ENCODE results near the gene ROBO1. TPM values are rescaled to one million over a fixed set of nuclear protein-coding genes. Genes with fewer than 3 reads are reported as not detected.
"Not testable (repeated sequence)": the region's sequence is repeated elsewhere in the genome, so short reads cannot be mapped to it uniquely, and the experiment has no call there.

ROBO1 gene
- 34.5 and 71.2 TPM in 2 replicates for total RNA-seq (2014; rRNA removed; shearing (Covaris generic))

DNA sequence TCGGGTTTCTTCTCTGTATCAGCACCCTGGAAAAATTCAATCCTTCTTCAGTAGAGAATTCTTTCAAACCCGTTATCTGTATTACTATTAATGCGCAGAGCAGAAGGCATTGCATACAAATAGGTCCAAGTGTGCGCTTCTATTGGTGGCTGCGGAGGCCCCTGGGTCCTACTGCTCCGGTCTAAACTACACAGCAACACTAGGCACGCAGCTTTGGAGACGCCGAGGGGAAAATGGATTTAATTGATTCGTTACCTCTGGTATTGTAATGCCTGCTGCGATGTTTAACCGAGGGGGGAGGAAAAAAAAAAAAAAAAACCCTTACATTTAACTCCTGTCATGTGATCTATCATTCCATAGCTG is at the start of gene ROBO1:
Gene ROBO1, minus strand, starts transcription at position 94 of the 363 bp plus-strand sequence.
- peaks cover 31% of the 10 kb centered on the region for H3K27me3 ChIP-seq (ENCODE audit: control insufficient read depth, insufficient read depth, low read length)
- H3K4me3 ChIP-seq (ENCODE audit: insufficient read depth, low read depth, low read length): peak within 1 kb of the TSS; percentile 44
- H3K36me3 ChIP-seq (replicated peaks; ENCODE audit: control insufficient read depth, insufficient read depth, low read length): no peaks in the 10 kb centered on the region
- DNase-seq: peak; percentile 16

- Histone ChIP-seq H3K36me3 (replicated peaks; ENCODE audit: control insufficient read depth, insufficient read depth, low read length) (no peaks in the 10 kb centered on the region), H3K27me3 (ENCODE audit: control insufficient read depth, insufficient read depth, low read length) (no peaks in the 10 kb centered on the region), H3K4me3 (ENCODE audit: insufficient read depth, low read depth, low read length) (no peak overlapping the region)
- DNase-seq: no peak
Observed at GRCh38 chr3:79817224-79817623, 49.4 kb upstream of the ROBO1 start.

- H3K4me3 ChIP-seq (ENCODE audit: insufficient read depth, low read depth, low read length): no peak overlapping the region
- H3K36me3 ChIP-seq (replicated peaks; ENCODE audit: control insufficient read depth, insufficient read depth, low read length): no peaks in the 10 kb centered on the region
- no peak for DNase-seq
- H3K27me3 ChIP-seq (ENCODE audit: control insufficient read depth, insufficient read depth, low read length): no peaks in the 10 kb centered on the region
Observed at GRCh38 chr3:79815478-79815877, 47.7 kb upstream of the ROBO1 start.

DNA sequence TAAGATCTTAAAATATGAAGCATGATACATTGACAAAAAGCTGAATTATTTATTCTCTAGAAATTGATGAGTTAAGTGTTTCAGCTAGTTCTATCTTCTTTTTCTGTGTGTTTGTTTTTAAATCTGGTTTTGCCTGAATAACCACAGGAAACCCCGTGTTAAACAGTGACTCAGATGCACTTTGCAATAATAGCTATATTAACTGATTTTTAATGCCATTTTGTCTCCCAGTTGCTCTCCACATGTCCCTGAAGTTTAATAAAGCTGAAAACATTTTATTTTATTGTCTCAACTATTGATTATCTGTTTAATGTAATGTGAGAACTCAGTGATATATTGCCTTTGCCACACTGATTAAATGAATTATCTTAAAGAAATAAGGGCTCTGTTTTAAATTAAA is 42.8 kb upstream of the ROBO1 start:
- Histone ChIP-seq H3K36me3 (replicated peaks; ENCODE audit: control insufficient read depth, insufficient read depth, low read length) (no peaks in the 10 kb centered on the region), H3K27me3 (ENCODE audit: control insufficient read depth, insufficient read depth, low read length) (no peaks in the 10 kb centered on the region), H3K4me3 (ENCODE audit: insufficient read depth, low read depth, low read length) (no peak overlapping the region)
- DNase-seq: no peak

DNA sequence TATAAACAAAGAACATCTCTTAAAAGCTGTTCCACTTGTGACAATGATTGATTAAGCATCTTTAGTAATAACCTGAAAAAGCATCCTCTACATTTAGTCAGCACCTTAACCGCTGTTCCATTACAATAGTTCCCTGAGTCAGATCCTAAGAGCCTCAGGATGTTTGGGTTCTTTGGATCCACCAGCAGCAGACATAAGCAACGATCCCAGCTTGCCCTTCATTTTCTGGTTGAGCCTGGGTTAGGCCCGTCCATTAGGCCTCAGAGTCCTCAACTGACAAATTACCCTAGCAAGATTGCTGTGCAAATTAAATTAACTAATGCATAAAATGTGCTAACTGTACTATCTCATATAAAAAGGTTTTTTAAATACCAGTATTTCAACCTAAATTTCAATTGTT is 42.3 kb upstream of the ROBO1 start:
- no peaks in the 10 kb centered on the region for H3K27me3 ChIP-seq (ENCODE audit: control insufficient read depth, insufficient read depth, low read length)
- H3K4me3 ChIP-seq (ENCODE audit: insufficient read depth, low read depth, low read length): no peak overlapping the region
- H3K36me3 ChIP-seq (replicated peaks; ENCODE audit: control insufficient read depth, insufficient read depth, low read length): no peaks in the 10 kb centered on the region
- no peak for DNase-seq

- Histone ChIP-seq H3K27me3 (ENCODE audit: control insufficient read depth, insufficient read depth, low read length) (no peaks in the 10 kb centered on the region), H3K4me3 (ENCODE audit: insufficient read depth, low read depth, low read length) (no peak overlapping the region), H3K36me3 (replicated peaks; ENCODE audit: control insufficient read depth, insufficient read depth, low read length) (no peaks in the 10 kb centered on the region)
- DNase-seq: no peak
Observed at GRCh38 chr3:79809106-79809505, 41.3 kb upstream of the ROBO1 start.

- no peaks in the 10 kb centered on the region for H3K27me3 ChIP-seq (ENCODE audit: control insufficient read depth, insufficient read depth, low read length)
- no peak overlapping the region for H3K4me3 ChIP-seq (ENCODE audit: insufficient read depth, low read depth, low read length)
- H3K36me3 ChIP-seq (replicated peaks; ENCODE audit: control insufficient read depth, insufficient read depth, low read length): no peaks in the 10 kb centered on the region
- no peak for DNase-seq
Observed at GRCh38 chr3:79808515-79808914, 40.7 kb upstream of the ROBO1 start.

GRCh38 chr3:79790177-79790576 is 22.4 kb upstream of the ROBO1 start:
- not testable (repeated sequence) for H3K36me3 ChIP-seq (replicated peaks; ENCODE audit: control insufficient read depth, insufficient read depth, low read length); H3K4me3 ChIP-seq (ENCODE audit: insufficient read depth, low read depth, low read length); H3K27me3 ChIP-seq (ENCODE audit: control insufficient read depth, insufficient read depth, low read length); DNase-seq

DNA sequence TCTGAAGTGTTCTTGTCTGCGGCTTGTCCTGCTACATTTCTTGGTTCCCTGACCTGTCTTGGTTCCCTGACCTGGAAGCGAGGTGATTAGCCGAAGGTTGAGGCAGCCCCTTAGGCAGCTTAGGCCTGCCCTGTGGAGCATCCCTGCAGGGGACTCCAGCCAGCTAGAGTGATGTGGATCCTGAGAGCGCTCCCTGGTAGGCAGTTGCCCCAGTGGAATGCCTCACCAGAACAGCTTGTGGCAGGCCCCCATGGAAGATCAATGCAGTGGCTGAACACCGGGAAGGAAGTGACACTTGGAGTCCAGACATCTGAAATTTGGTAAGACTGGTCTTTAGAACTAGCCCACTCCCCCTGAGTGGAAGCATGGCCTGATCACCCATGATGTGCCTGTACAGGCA is 5.5 kb upstream of the ROBO1 start:
- no peak for DNase-seq
- Histone ChIP-seq H3K36me3 (replicated peaks; ENCODE audit: control insufficient read depth, insufficient read depth, low read length) (no peaks in the 10 kb centered on the region), H3K4me3 (ENCODE audit: insufficient read depth, low read depth, low read length) (no peak overlapping the region), H3K27me3 (ENCODE audit: control insufficient read depth, insufficient read depth, low read length) (no peaks in the 10 kb centered on the region)

- DNase-seq: peak; percentile 38
- Histone ChIP-seq H3K4me3 (ENCODE audit: insufficient read depth, low read depth, low read length) (no peak overlapping the region), H3K27me3 (ENCODE audit: control insufficient read depth, insufficient read depth, low read length) (peaks cover 31% of the 10 kb centered on the region), H3K36me3 (replicated peaks; ENCODE audit: control insufficient read depth, insufficient read depth, low read length) (no peaks in the 10 kb centered on the region)
Observed at GRCh38 chr3:79769229-79769628, 1.4 kb upstream of the ROBO1 start.

- DNase-seq: peak; percentile 30
Observed at GRCh38 chr3:79767194-79767904, 449 bp downstream of the ROBO1 start.

DNA sequence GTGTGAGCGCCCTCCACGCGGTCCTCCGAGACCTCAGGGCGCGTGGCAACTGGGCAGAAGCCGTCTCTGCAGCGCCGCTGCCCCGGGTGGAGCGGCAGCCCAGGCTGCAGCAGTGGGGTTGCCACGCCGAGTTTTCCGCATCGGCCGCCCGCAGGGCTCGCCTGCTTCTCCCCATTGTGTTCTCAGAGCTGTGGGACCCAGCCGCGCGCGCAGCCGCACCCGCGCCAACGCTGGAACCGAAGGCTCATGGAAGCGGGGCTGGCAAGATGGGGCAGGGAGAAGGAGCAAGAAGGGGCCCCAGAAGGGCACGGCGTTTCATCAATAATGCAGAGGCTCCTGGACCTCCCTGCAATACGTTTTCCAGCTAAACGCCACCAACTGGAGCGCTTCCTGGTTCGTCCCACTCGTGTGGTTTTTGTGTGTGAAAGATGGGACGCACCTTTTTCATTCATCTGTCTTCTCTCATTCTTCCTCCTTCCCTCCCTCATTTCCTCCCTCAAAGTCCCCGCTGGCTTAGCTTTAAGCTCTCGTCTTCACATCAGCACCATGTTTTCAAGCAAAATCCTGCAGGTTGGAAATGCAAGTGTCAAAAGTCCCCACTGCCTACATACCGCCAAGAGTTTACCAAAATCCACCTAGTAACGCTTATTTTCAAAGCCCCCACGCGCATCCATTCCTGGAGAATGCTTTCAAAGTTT is 1.2 kb downstream of the ROBO1 start:
- peak; percentile 45 for DNase-seq
- Histone ChIP-seq H3K27me3 (ENCODE audit: control insufficient read depth, insufficient read depth, low read length) (peaks cover 31% of the 10 kb centered on the region), H3K36me3 (replicated peaks; ENCODE audit: control insufficient read depth, insufficient read depth, low read length) (no peaks in the 10 kb centered on the region), H3K4me3 (ENCODE audit: insufficient read depth, low read depth, low read length) (peak overlapping the region; percentile 44)

More at GRCh38 chr3:79767194-79767904, 449 bp downstream of the ROBO1 start:
- Histone ChIP-seq H3K27me3 (ENCODE audit: control insufficient read depth, insufficient read depth, low read length) (peaks cover 31% of the 10 kb centered on the region), H3K36me3 (replicated peaks; ENCODE audit: control insufficient read depth, insufficient read depth, low read length) (no peaks in the 10 kb centered on the region), H3K4me3 (ENCODE audit: insufficient read depth, low read depth, low read length) (peak overlapping the region; percentile 44)

DNA sequence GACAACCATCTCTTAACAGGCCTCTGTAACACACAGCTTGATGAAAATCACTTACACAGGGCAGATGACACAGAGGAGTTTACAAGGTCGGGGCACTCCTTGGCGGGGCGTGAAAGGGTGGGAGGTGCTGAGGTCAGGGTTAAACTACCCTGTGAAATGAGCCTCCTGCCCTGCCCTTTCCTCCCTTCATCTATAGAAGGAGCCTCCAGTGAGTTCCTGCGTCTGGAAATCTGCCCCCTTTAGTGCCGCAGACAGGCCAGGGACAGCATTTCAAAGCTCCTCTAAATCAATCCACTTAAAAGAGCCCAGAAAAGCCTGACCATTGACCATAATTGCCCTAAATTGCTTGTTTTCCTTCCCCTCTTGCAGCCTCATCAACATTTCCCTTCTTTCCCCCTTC is 1.9 kb downstream of the ROBO1 start:
- H3K36me3 ChIP-seq (replicated peaks; ENCODE audit: control insufficient read depth, insufficient read depth, low read length): no peaks in the 10 kb centered on the region
- peak overlapping the region; percentile 44; the same call in 1 of the 2 replicates for H3K4me3 ChIP-seq (ENCODE audit: insufficient read depth, low read depth, low read length)
- peak; percentile 47 for DNase-seq
- peaks cover 31% of the 10 kb centered on the region for H3K27me3 ChIP-seq (ENCODE audit: control insufficient read depth, insufficient read depth, low read length)

DNA sequence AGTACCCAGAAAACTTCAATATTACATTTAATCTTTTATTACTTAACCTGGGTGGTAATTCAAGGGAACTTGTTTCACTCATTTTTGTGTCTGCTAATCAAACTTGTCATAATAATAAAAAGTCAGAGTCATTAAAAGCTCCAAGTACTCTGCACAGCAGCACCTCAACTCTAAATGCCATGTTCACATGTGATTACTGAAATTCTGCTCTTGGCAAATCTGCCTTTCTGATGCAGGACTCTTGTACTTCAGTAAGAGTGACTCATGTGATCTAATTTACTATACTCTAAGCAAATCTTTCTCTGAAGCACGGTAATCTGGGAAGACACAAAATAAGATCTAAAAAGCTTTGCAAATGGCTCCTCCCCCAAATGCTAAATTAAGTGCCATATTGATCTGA is 6.4 kb downstream of the ROBO1 start:
- Histone ChIP-seq H3K36me3 (replicated peaks; ENCODE audit: control insufficient read depth, insufficient read depth, low read length) (no peaks in the 10 kb centered on the region), H3K4me3 (ENCODE audit: insufficient read depth, low read depth, low read length) (no peak overlapping the region), H3K27me3 (ENCODE audit: control insufficient read depth, insufficient read depth, low read length) (peaks cover 18% of the 10 kb centered on the region)
- DNase-seq: no peak

DNA sequence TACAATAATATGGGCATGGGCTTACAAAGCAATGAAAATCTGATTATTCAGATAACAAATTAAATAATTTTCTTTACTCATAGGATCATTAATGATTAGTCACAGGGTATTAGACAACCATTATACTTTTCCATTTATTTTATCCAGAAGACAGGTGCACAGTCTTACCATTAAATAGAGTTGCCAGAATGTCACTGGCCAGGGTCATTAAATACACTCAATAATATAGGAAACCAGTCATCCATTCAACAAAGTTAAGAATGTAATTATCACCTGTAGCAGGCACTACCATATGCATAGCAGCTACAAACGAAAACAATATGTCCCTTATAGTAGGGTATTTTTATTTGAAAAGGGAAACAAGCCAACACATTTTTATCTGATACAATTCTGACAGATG is 16.1 kb downstream of the ROBO1 start:
- Histone ChIP-seq H3K27me3 (ENCODE audit: control insufficient read depth, insufficient read depth, low read length) (no peaks in the 10 kb centered on the region), H3K4me3 (ENCODE audit: insufficient read depth, low read depth, low read length) (no peak overlapping the region), H3K36me3 (replicated peaks; ENCODE audit: control insufficient read depth, insufficient read depth, low read length) (no peaks in the 10 kb centered on the region)
- no peak for DNase-seq

All from H7 (cell line).